ENCODE data around the gene CCDC13.

CCDC13 gene

GRCh38 chr3:42772670-42773408, at the start of gene CCDC13:
TSS of gene CCDC13 (minus strand) at chr3:42773253. CDS start at chr3:42758345, 14,908 bp downstream.
- no peak for TF ChIP-seq CTCF (IDR thresholded peaks at IDR 0.05; ENCODE audit: control extremely low read depth, extremely low read depth, low read depth, missing control alignments)
- POLR2A ChIA-PET, result no interaction called here
- CTCF ChIA-PET, result no interaction called here
- peak; percentile 97 for DNase-seq (ENCODE audit: extremely low spot score)

GRCh38 chr3:42822828-42823227, 49.8 kb upstream of the CCDC13 start:
- POLR2A ChIA-PET, result no interaction called here
- DNase-seq (ENCODE audit: extremely low spot score), result no peak
- TF ChIP-seq CTCF (IDR thresholded peaks at IDR 0.05; ENCODE audit: control extremely low read depth, extremely low read depth, low read depth, missing control alignments), result no peak
- CTCF ChIA-PET, result no interaction called here

GRCh38 chr3:42820746-42821051, 47.6 kb upstream of the CCDC13 start:
- TF ChIP-seq CTCF (IDR thresholded peaks at IDR 0.05; ENCODE audit: control extremely low read depth, extremely low read depth, low read depth, missing control alignments), result no peak
- DNase-seq (ENCODE audit: extremely low spot score), result no peak
- ChIA-PET CTCF (interaction anchor here (0.9 to 4.2 kb wide), 5 partner anchors 11 to 62 kb away, joined by 3 to 18 read pairs (median 6); no protein-coding TSS in a partner anchor), POLR2A (no interaction called here)

- TF ChIP-seq CTCF (IDR thresholded peaks at IDR 0.05; ENCODE audit: control extremely low read depth, extremely low read depth, low read depth, missing control alignments), result no peak
- POLR2A ChIA-PET, result interaction anchor here (0.6 kb wide), 1 partner anchor 202 kb away, joined by 3 read pairs; no protein-coding TSS in a partner anchor
- DNase-seq (ENCODE audit: extremely low spot score), result no peak
- CTCF ChIA-PET, result interaction anchor here (0.7 to 4.2 kb wide), 6 partner anchors 10 to 62 kb away, joined by 3 to 18 read pairs (median 6); partner anchors contain the start of gene ACKR2
Measured at GRCh38 chr3:42819351-42819965, 46.4 kb upstream of the CCDC13 start.

- no peak for TF ChIP-seq CTCF (IDR thresholded peaks at IDR 0.05; ENCODE audit: control extremely low read depth, extremely low read depth, low read depth, missing control alignments)
- ChIA-PET POLR2A (no interaction called here), CTCF (interaction anchor here (0.7 to 1.3 kb wide), 7 partner anchors 10 to 65 kb away, joined by 3 to 5 read pairs (median 3); no protein-coding TSS in a partner anchor)
Measured at GRCh38 chr3:42815826-42816225, 42.8 kb upstream of the CCDC13 start.

GRCh38 chr3:42814914-42815507, 42.0 kb upstream of the CCDC13 start:
- no peak for DNase-seq (ENCODE audit: extremely low spot score)
- no peak for TF ChIP-seq CTCF (IDR thresholded peaks at IDR 0.05; ENCODE audit: control extremely low read depth, extremely low read depth, low read depth, missing control alignments)
- CTCF ChIA-PET, result interaction anchor here (0.7 to 1.3 kb wide), 5 partner anchors 10 to 66 kb away, joined by 3 to 5 read pairs (median 3); no protein-coding TSS in a partner anchor
- POLR2A ChIA-PET, result no interaction called here

More at GRCh38 chr3:42815826-42816225, 42.8 kb upstream of the CCDC13 start:
- DNase-seq (ENCODE audit: extremely low spot score), result no peak
